Stimulated activated CD8-positive, alpha-beta memory T cell treated with anti-CD3 and anti-CD28 coated beads, Interleukin-7, amount 100 ng/mL, for 1 hour (primary cell): ENCODE data around the gene SCAP.
"Not testable (repeated sequence)": the region's sequence is repeated elsewhere in the genome, so short reads cannot be mapped to it uniquely, and the experiment has no call there.

Source experiments
- DNase-seq, 2 donors: peaks; one replicate each; pipeline ENCODE4 v3.0.0-alpha.2; 2020; ENCODE audit warnings: low read depth in 2 of 2

SCAP gene

DNA sequence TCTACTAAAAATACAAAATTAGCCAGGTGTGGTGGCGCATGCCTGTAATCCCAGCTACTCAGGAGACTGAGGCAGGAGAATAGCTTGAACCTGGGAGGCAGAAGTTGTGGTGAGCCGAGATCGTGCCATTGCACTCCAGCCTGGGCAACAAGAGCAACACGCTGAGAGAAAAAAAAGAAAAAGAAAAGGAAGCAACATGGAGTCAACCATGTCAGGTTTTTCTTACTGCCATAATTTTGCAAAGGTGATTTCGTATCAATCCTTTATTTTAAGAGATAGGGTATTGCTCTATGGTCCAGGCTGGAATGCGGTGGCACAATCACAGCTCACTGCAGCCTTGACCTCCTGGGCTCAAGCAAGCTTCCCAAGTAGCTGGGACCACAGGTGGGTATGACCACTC, 4.5 kb upstream of the SCAP start:
- DNase-seq, result not testable (repeated sequence)

DNA sequence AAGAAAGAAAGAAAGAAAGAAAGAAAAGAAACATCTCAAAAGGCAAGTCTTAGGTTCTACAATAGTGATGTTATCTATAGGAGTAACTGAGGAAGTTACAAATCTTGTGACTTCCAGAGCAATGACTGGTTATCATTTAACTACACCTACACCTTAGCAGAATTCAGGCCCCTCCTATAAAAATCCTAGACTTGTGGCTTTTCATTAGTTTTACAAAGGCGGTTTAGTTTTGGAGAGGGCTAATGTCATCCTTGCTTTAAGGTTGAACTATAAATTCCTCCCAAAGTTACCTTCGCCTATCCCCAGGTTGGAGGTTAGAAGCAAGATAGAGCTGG, 4.1 kb upstream of the SCAP start:
- no peak for DNase-seq

DNA sequence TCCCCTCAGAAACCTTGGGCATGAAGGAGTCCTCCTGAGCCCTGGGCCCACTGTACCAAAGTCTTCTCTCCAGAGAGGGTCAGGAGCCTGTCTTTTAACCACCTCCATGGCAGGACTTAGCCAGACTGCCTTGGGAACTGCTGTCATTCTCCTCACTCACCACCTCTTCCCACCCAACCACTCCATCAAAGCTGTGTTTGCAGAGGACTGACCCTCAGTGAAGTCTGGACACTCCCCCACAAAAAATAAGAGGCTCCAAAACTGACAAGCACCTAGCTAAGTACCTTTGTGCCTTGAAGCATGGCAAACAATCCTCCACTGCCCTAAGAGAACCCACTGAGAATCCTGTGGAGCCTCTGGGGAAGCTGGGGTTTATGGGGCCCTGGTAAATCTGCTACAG, 2.3 kb upstream of the SCAP start:
- DNase-seq, result no peak

DNA sequence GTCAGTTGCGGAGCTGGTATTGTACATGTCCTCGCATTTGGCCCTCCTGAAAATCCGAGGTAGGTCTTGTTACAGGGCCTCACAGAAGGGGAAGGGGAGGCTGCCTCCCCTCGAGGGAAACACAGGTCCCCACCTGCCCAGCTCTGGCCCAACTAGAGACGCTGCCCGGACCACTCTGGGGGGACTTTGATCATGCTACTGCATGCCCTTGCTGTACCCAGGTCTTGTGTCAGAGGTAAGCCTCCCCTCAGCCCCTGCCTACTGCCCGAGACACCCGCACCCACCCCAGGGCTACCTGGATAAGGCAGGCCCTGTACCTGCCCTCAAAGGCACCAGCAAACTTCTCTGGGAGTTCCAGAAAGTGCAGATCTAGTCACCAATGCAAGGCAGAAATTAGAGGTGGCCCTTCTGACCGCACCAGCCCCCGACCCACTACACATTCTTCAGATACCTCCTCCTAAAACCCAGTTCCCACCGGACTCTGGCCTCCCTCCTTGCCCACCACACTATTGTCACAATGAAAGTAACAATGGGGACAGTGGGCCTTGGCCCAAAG, 981 bp upstream of the SCAP start:
- DNase-seq, result no peak

DNA sequence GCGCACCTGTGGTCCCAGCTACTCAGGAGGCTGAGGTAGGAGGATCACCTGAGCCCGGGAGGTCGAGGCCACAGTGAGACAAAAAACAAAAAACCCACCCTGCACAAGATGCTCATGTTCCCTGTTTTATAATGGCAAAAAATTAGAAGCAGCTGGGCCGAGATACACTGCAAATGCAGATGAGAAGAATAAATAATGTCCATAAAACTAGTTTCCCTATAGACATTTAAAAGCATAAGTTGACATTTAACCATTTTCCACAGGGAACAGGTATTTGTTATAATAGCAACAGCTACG, 537 bp upstream of the SCAP start:
- DNase-seq, result no peak

DNA sequence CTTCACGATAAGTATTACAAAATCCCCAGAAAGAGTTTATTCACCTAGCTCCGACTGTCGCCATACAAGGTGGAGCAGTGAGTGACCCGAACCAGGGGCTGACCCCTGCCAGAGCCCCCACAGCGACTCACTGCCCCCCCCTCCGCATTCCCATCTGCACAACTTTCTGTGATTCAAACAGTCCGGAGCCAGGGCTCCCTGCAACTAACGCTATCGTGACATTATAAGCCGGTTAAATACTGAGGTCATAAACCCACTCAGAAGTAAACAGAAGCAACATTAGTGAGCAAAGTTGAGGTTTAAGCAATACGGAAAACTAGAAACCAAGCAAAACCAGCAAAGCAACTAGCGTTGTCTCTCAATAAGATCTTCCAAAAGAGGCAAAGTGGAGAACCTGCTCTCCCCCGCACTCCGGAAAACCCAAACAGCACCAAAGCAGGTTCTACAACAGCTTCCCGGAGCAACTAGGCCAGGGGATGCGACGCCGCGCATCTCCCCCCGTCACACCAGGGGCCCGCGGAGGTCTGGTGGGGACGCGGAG, 642 bp downstream of the SCAP start:
- DNase-seq, result no peak

DNA sequence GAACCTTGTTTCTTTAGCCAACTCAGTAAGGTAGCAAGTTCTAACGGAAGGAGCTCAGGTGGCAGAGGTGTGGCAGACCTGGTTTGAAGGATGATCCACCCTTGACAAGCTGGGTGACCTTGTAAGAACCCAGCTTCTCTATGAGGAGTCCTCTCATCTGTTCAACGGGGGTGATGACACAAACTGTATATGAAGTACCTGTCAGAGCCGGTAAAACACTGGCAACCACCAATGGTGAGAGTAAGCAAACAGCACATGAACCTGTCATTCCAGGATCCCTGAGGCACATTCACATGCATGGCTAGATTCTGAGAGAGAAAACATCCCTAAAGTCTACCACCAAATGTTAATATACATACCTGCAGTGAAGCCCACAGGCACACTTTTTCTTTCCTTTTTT, 2.4 kb downstream of the SCAP start:
- no peak for DNase-seq

DNA sequence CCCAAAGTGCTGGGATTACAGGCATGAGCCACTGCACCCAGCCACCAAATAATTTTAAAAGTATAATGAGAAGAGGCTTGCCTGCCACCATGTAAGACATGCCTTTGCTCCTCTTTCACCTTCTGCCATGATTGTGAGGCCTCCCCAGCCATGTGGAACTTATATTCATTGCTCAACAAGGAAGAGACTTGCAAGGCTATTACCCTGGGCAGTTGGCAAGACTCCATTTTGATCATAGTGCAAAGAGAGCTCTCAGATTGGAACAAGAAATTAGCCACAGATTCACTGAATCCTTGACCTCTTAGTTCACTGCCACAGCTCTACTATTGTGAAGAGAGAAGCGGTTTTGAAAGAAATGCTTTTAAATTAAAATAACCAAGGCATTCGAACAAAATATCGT, 6.1 kb downstream of the SCAP start:
- no peak for DNase-seq

DNA sequence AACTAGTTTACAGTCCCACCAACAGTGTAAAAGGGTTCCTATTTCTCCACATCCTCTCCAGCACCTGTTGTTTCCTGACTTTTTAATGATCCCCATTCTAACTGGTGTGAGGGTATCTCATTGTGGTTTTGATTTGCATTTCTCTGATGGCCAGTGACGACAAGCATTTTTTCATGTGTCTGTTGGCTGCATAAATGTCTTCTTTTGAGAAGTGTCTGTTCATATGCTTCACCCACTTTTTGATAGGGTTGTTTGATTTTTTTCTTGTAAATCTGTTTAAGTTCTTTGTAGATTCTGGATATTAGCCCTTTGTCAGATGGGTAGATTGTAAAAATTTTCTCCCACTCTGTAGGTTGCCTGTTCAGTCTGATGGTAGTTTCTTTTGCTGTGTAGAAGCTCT, 7.4 kb downstream of the SCAP start:
- DNase-seq, result not testable (repeated sequence)

DNA sequence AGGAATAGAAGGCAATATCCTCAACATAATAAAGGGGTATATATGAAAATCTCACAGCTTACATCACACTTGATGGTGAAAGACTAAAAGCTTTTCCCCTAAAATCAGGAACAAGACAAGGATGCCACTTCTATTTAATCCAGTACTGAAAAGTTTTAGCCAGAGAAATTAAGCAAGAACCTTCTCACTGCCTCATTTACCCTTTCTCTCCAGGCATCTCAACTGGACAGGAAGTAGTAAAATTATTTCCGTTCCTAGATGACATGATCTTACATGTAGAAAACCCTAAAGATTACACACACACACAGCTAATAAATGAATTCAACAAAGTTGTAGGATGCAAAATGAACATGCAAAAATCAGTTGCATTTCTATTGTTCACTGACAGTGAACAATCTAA, 11.2 kb downstream of the SCAP start:
- no peak for DNase-seq

DNA sequence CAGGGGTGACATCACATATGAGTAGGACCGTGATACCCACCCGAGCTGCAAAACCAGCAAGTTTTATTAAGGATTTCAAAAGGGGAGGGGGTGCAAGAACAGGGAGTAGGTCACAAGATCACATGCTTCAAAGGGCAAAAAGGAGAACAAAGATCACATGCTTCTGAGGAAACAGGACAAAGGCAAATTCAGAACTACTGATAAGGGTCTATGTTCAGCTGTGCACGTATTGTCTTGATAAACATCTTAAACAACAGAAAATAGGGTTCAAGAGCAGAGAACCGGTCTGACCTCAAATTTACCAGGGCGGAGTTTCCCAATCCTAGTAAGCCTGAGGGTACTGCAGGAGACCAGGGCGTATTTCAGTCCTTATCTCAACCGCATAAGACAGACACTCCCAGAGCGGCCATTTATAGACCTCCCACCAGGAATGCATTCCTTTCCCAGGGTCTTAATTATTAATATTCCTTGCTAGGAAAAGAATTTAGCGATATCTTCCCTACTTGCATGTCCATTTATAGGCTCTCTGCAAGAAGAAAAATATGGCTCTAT, 16.1 kb downstream of the SCAP start:
- not testable (repeated sequence) for DNase-seq

DNA sequence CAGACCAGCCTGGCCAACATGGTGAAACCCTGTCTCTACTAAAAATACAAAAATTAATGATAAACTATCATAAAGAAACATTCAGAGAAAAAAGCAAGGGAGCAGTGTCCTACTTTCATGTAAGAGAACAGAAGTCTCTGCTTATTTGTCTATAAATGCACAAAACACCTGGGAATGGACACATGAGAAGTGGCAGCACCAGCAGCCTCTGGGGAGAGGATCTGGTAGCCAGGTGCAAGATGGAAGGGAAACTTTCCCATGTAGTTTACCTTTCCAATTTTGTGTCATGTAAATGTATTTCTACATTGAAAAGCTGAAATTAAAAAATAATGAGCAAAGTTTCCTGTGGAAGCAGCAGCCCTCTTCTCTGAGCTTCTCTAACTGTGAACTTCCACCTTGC, 18.8 kb downstream of the SCAP start:
- no peak for DNase-seq

DNA sequence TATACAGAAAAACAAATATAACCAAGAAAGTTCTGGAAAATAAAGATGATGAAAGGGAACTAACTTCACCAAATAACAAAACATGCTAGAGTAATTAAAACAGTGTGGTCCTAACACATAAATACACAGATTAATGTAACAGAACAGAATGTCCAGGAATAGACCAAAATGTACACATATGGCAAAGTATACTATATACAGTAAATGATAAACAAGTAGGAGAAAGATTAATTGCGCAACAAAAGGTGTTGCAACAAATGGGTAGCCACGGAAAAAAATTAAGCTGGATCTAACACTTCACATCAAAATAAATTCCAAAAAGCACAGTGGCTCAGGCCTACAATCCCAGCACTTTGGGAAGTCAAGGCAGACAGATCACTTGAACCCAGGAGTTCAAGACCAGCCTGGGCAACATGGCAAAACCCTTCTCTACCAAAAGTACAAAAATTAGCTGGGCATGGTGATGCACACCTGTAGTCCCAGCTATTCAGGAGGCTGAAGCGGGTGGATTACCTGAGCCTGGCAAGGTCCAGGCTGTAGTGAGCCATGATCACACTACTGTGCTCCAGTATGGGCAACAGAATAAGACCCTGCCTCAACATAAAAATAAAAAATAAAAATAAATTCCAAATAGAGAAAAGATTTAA, 19.8 kb downstream of the SCAP start:
- DNase-seq, result no peak

DNA sequence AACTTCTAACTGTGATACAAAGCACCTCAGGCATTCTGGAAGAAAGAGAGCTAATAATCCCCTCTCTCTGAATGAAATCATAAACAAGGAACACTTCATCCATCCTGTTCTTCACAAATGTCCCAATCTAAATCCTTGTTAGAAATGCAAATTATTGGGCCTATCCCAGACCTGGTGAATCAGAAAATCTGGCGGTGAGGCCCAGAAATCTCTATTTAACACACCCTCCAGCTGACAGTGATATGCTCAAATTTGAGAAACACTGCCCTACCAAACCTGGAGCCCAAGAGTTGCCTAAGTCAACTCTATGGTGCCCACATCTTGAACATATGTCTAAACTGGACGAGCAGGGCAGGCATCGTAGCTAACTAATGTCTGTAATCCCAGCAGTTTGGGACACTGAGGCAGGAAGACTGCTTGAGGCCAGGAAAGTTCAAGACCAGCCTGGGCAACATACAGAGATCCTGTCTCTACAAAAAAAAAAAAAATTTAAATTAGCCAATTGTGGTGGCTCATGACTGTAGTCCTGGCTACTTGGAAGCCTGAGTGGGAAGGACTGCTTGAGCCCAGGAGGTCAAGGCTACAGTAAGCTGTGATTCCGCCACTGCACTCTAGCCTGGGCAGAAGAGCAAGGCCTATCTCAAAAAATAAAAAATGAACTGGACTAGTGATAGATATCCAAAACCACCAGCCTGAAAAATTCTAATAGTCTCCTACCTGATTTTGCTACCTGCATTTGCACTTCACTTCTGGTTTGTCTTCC, 23.1 kb downstream of the SCAP start:
- DNase-seq, result no peak

DNA sequence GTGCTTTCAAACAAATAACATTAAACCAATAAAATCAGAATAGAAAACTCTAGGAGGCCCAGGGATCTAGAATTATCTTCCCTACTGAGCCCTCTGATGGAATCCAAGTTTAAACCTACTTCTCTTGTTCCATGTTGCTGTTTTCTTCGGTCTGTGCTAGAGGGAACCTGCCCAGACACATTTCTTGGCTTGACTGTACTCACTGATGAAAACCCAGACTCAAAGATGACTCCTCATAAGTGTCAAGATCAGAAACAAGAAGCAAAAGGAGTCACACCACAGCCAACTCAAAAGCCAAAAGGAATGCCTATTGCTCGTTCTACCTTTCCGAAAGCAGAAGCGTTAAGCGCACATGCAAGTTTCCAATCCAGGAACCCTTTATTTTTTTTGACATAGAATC, 31.6 kb downstream of the SCAP start:
- no peak for DNase-seq

DNA sequence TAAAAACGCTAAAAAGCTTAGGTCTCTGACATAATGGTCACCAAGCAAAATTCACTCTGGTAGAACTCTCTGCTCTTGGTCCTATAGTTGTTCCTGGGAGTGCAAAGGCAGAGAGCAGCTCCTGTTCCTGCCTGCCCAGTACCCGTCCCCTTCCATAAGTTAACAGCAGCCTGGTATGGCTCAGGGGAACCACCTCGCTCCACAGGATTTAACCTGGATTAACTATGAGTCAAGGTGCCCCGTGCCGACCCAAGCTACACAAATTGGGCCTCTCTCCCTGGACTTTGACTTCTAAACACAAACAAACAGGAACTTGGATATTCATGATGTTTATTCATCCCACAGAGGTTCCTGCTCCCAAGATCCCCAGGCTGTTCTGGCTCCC, 32.1 kb downstream of the SCAP start:
- DNase-seq, result no peak

DNA sequence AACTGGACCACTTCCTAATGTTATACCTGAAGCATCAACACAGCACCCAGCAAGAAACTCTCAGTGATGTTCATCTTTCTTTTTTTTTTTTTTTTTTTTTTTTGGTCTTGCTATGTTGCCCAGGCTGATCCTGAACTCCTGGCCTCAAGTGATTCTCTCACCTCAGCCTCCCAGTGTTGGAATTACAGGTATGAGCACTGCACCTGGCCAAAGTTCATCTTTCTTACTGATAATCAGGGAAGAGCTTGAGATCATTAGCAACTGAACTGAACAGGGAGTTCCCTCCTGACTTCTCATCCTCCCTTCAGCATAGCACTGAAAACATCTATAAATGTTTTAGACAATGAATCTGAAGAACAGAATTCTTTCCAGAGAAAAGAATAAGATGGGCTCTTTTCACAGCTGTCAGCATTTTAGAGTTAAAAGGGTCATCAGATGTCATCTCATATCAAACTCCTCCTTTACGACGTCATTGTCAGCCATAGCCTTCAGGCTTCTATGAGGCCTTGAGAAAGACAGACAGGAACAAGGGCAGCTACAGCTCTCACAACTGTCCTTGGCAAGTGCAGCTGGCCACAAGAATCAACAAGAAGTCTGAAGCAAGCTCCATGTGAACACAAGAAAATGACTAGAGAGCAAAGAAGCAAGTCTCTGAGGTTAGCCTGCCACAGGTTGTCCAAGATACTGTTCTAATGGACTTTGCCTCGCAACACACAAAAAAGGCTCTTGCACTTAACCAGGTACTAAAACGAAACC, 33.8 kb downstream of the SCAP start:
- no peak for DNase-seq

DNA sequence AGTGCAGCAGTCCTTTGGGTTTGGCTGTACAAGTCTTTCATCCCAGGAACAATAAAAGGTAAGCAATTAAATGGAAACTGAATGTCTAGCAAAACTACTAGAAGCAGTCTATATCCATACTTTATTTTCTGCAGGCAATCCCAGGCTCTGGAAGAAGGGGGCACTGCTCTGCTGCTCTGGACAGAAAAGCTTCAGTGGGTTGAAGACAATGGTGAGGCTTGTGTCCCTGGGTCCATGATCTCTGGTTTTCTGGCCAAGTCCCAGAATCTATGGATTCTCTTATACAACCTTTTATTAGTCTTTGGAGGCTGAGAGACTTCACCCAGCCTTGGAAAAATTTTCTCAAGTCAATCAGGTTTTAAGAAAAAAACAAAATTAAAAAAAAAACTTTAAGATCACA, 35.6 kb downstream of the SCAP start:
- no peak for DNase-seq

DNA sequence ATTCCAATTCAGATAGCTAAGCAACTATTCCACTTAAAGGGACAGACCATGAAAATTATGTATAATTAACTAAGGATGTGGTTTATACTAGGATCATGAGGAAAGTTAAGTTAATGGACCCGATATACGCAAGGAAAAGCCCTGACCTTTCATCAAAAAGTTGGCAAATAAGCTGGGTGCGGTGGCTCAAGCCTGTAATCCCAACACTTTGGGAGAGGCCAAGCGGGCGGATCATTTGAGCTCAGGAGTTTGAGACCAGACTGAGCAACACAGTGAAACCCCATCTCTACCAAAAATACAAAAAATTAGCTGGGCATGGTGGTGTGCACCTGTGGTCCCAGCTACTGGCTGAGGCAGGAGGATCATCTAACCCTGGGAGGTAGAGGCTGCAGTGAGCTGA, 39.6 kb downstream of the SCAP start:
- DNase-seq, result no peak

DNA sequence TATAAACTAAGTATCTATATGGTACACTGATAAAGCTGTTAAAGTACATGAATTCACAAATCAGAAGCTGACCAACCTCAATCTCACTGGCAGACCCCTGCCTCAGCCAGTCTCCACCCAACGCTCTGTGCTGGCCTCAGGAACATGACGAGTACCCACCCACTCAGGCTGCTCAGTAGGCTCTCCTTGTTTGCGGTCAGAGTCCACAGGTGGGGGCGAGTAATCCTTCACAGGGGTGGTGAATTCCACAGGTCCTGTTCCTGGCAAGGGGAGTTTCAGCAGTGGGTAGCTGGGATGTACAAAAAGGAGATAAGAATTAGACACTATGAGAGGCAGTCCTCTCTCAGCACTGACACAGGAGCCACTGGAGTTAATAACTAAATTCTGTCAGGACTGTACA, 40.9 kb downstream of the SCAP start:
- no peak for DNase-seq

DNA sequence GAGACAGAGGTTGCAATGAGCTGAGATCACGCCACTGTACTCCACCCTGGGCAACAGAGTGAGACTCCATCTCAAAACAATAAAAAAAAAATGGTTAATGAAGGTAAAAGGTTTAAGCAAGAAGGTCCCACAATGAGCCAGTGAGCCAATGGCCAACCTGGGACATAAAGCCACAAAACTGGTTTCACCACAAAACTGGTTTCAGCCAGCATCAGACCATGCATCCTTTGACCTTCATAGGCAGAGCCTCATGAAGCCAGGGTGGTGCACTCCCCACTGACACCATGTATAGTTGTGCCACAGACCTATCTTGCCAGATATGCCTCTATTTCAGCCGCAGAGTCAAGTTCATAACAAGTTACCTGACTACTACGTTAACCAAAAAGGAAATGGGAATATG, 41.9 kb downstream of the SCAP start:
- no peak for DNase-seq

DNA sequence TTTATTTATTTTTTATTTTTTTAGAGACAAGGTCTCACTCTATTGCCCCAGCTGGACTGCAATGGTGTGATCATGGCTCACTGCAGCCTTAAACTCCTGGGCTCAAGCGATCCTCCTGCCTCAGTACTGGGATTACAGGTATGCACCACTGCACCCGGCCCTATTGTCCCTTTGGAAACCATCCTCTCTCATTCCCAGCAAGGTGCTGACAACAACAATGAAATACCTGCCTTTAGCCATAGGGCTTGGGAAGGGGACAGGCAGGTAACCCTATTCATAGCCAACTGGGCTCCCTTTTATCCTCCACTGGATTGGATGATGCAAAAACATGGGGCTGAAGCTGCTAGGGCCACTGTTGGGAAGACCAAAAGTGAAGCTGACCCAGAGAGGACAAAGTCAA, 43.1 kb downstream of the SCAP start:
- no peak for DNase-seq

DNA sequence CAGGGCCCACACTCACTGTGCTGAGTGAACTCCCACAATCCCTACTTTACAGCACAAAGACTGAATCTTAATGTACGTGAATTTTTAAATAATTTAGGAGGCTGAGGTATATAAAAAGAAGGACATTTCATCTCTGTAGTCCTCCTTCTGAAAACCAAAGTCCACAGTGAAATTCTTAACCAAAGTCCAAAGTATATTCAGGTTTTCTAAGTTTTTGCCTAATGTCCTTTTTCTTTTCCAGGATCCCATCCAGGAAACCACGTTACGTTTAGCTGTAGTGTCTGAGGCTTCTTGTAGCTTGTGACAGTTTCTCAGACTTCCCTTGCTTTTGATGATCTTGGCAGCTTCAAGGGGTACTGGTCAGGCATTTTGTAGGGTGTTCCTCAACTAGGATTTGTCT, 44.5 kb downstream of the SCAP start:
- DNase-seq, result no peak
